ENCODE measurements around the gene TREM2. TPM values are rescaled to one million over a fixed set of nuclear protein-coding genes. Genes with fewer than 3 reads are reported as not detected.
A peak's percentile ranks its signal among the peaks of the same experiment; 100 is the strongest.
"Not testable (repeated sequence)": the region's sequence is repeated elsewhere in the genome, so short reads cannot be mapped to it uniquely, and the experiment has no call there.

Gene TREM2
- total and polyA plus RNA-seq, 2 of the 13 experiments (the other 11 are each of a cell fraction or from before 2014, with no cell fraction given): 0.11 TPM; not detected in 1

GRCh38 chr6:41115027-41115426 lies 47.9 kb downstream of the TREM2 start:
- DNase-seq (ENCODE audit: low spot score); intact Hi-C loops (cut with micrococcal nuclease; ENCODE audit: unreplicated experiment); BruUV-seq (replicated peaks); H3K4me2 ChIP-seq (ENCODE audit: low read depth, low read length); H3K36me3 ChIP-seq (replicated peaks in 1 of 2; ENCODE audit: control insufficient read depth in 1 of 2, insufficient read depth in 2 of 2, low read length in 2 of 2); POLR2A ChIA-PET; CTCF ChIA-PET (ENCODE audit: low intra/inter-chr PET ratio, low total read pairs); H4K20me1 ChIP-seq (ENCODE audit: insufficient read depth, low read length); FAIRE-seq; H3K27ac ChIP-seq (ENCODE audit: extremely low read length, insufficient read depth, low read length); H3K27me3 ChIP-seq (ENCODE audit: control insufficient read depth in 1 of 2, insufficient read depth in 2 of 2, low read length in 2 of 2); H3K9ac ChIP-seq (ENCODE audit: insufficient read depth, low read depth, low read length); H3K9me3 ChIP-seq (ENCODE audit: low read length); H3K4me3 ChIP-seq (replicated peaks in 1 of 3; ENCODE audit: insufficient read depth in 1 of 3, low read depth in 2 of 3, low read length in 3 of 3); H3K79me2 ChIP-seq (ENCODE audit: insufficient read depth, low read length); in situ Hi-C loops (cut with HindIII; ENCODE audit: extremely low pct_ligation_motif_present, low pct_unique_long_range_greater_than_20kb); H2AFZ ChIP-seq (ENCODE audit: low read length); TF ChIP-seq NR2F6 (CRISPR knock-in tag; IDR thresholded peaks at IDR 0.05): not testable (repeated sequence)
- peak; percentile 41; the same call in 1 of the 3 replicates for ATAC-seq
- peaks cover 11% of the 10 kb centered on the region for H3K4me1 ChIP-seq (ENCODE audit: insufficient read depth, low read length)
- 37% methylated on average over 2 of the region's 2 CpGs for WGBS (ENCODE audit: low lambda C conversion rate)
- TF ChIP-seq NR2F1 (CRISPR knock-in tag; IDR thresholded peaks at IDR 0.05): peak in 1 of 2 experiments; percentile 33; a peak in 1 of 4 replicates
- peak; percentile 13; the same call in 1 of the 2 replicates for TF ChIP-seq NR2C2 (CRISPR knock-in tag; IDR thresholded peaks at IDR 0.05; ENCODE audit: borderline replicate concordance)
- TF ChIP-seq RARA (CRISPR knock-in tag; IDR thresholded peaks at IDR 0.05): peak; percentile 33; the same call in 1 of the 2 replicates
- peak; percentile 46; the same call in 1 of the 2 replicates for TF ChIP-seq HNF4A (CRISPR knock-in tag; IDR thresholded peaks at IDR 0.05)
- 0 out of 2 replicates have a peak, but pooled peaks have one; percentile 23 for TF ChIP-seq NR2F6 (IDR thresholded peaks at IDR 0.05)

GRCh38 chr6:41111017-41111416 lies 51.9 kb downstream of the TREM2 start:
- H3K4me3 ChIP-seq (replicated peaks in 1 of 3; ENCODE audit: insufficient read depth in 1 of 3, low read depth in 2 of 3, low read length in 3 of 3): no peak overlapping the region
- H3K27ac ChIP-seq (ENCODE audit: extremely low read length, insufficient read depth, low read length): no peak overlapping the region
- no peak for ATAC-seq
- no peak overlapping the region for H3K9ac ChIP-seq (ENCODE audit: insufficient read depth, low read depth, low read length)
- H4K20me1 ChIP-seq (ENCODE audit: insufficient read depth, low read length): no peaks in the 10 kb centered on the region
- H3K27me3 ChIP-seq (ENCODE audit: control insufficient read depth in 1 of 2, insufficient read depth in 2 of 2, low read length in 2 of 2): no peaks in the 10 kb centered on the region
- no TSS peak for BruUV-seq (replicated peaks)
- FAIRE-seq: no peak
- no peaks in the 10 kb centered on the region for H3K79me2 ChIP-seq (ENCODE audit: insufficient read depth, low read length)
- H2AFZ ChIP-seq (ENCODE audit: low read length): no peak overlapping the region
- CTCF ChIA-PET (ENCODE audit: low intra/inter-chr PET ratio, low total read pairs): no interaction called here
- no peaks in the 10 kb centered on the region for H3K9me3 ChIP-seq (ENCODE audit: low read length)
- WGBS (ENCODE audit: low lambda C conversion rate): 9% methylated on average over 3 of the region's 3 CpGs
- H3K4me2 ChIP-seq (ENCODE audit: low read depth, low read length): no peak overlapping the region
- intact Hi-C loops (cut with micrococcal nuclease; ENCODE audit: unreplicated experiment): no loop called here
- H3K36me3 ChIP-seq (replicated peaks in 1 of 2; ENCODE audit: control insufficient read depth in 1 of 2, insufficient read depth in 2 of 2, low read length in 2 of 2): no peaks in the 10 kb centered on the region
- DNase-seq (ENCODE audit: low spot score): no peak
- in situ Hi-C loops (cut with HindIII; ENCODE audit: extremely low pct_ligation_motif_present, low pct_unique_long_range_greater_than_20kb): no loop called here
- H3K4me1 ChIP-seq (ENCODE audit: insufficient read depth, low read length): peaks cover 11% of the 10 kb centered on the region
- POLR2A ChIA-PET: no interaction called here
- TF ChIP-seq NPAS2 (CRISPR knock-in tag; IDR thresholded peaks at IDR 0.05; ENCODE audit: borderline replicate concordance) (no peak), GABPB1 (CRISPR knock-in tag; IDR thresholded peaks at IDR 0.05) (no peak), SMYD3 (CRISPR knock-in tag; IDR thresholded peaks at IDR 0.05) (no peak), SP1 (IDR thresholded peaks at IDR 0.05) (no peak), SP1 (CRISPR knock-in tag; IDR thresholded peaks at IDR 0.05) (no peak), CC2D1A (CRISPR knock-in tag; IDR thresholded peaks at IDR 0.05) (no peak), GATAD2A (CRISPR knock-in tag; IDR thresholded peaks at IDR 0.05) (no peak), ZNF121 (CRISPR knock-in tag; IDR thresholded peaks at IDR 0.05) (no peak), ZNF841 (CRISPR knock-in tag; IDR thresholded peaks at IDR 0.05; ENCODE audit: borderline replicate concordance) (no peak), PREB (CRISPR knock-in tag; IDR thresholded peaks at IDR 0.05) (no peak), HNRNPK (IDR thresholded peaks at IDR 0.05; ENCODE audit: low read depth, low read length, poor library complexity, severe bottlenecking) (no peak)
